Inflammatory macrophage treated with lipopolysaccharide for 1 hour (primary cell): Measurements from ENCODE around the gene PXK.

Source experiments
- DNase-seq, 2 donors: peaks; one replicate each; pipeline ENCODE4 v3.0.0-alpha.2; 2020 to 2022

PXK gene

GRCh38 chr3:58349792-58350626 lies 17.3 kb downstream of the PXK start:
- no peak for DNase-seq

- peak; percentile 70 to 72 for DNase-seq
Observed at GRCh38 chr3:58350627-58351013, 17.9 kb downstream of the PXK start.

GRCh38 chr3:58351920-58352319 lies 19.2 kb downstream of the PXK start:
- peak in 1 of 2 donors; percentile 22 for DNase-seq

GRCh38 chr3:58352626-58353025 lies 19.9 kb downstream of the PXK start:
- DNase-seq: no peak

GRCh38 chr3:58353722-58354553 lies 21.2 kb downstream of the PXK start:
- peak; percentile 62 to 64 for DNase-seq

- DNase-seq: peak; percentile 63 to 68
Observed at GRCh38 chr3:58355179-58355578, 22.5 kb downstream of the PXK start.

- peak; percentile 44 to 66 for DNase-seq
Observed at GRCh38 chr3:58356054-58356453, 23.4 kb downstream of the PXK start.

GRCh38 chr3:58357402-58357801 lies 24.7 kb downstream of the PXK start:
- peak in 1 of 2 donors; percentile 23 for DNase-seq

- no peak for DNase-seq
Observed at GRCh38 chr3:58358092-58358491, 25.4 kb downstream of the PXK start.

GRCh38 chr3:58358808-58359207 lies 26.1 kb downstream of the PXK start:
- DNase-seq: no peak

- DNase-seq: no peak
Observed at GRCh38 chr3:58359621-58360020, 26.9 kb downstream of the PXK start.

GRCh38 chr3:58361866-58362265 lies 29.2 kb downstream of the PXK start:
- DNase-seq: no peak

- no peak for DNase-seq
Observed at GRCh38 chr3:58366699-58367098, 34.0 kb downstream of the PXK start.

GRCh38 chr3:58369038-58369437 lies 36.3 kb downstream of the PXK start:
- DNase-seq: no peak

GRCh38 chr3:58369876-58370275 lies 37.2 kb downstream of the PXK start:
- DNase-seq: peak in 1 of 2 donors; percentile 16

GRCh38 chr3:58370407-58370806 lies 37.7 kb downstream of the PXK start:
- no peak for DNase-seq

- DNase-seq: no peak
Observed at GRCh38 chr3:58371754-58372153, 39.1 kb downstream of the PXK start.

GRCh38 chr3:58375254-58375653 lies 42.6 kb downstream of the PXK start:
- DNase-seq: no peak

GRCh38 chr3:58377168-58377567 lies 44.5 kb downstream of the PXK start:
- no peak for DNase-seq

- no peak for DNase-seq
Observed at GRCh38 chr3:58377750-58378149, 45.1 kb downstream of the PXK start.

GRCh38 chr3:58379351-58380073 lies 46.8 kb downstream of the PXK start:
- DNase-seq: no peak

- no peak for DNase-seq
Observed at GRCh38 chr3:58383476-58383875, 50.8 kb downstream of the PXK start.

GRCh38 chr3:58383904-58384303 lies 51.2 kb downstream of the PXK start:
- no peak for DNase-seq
